ENCODE results near the gene SRPK2. TPM values are rescaled to one million over a fixed set of nuclear protein-coding genes. Genes with fewer than 3 reads are reported as not detected.

Gene SRPK2
- polyA plus RNA-seq, 1 donor, result 26.7 TPM

DNA sequence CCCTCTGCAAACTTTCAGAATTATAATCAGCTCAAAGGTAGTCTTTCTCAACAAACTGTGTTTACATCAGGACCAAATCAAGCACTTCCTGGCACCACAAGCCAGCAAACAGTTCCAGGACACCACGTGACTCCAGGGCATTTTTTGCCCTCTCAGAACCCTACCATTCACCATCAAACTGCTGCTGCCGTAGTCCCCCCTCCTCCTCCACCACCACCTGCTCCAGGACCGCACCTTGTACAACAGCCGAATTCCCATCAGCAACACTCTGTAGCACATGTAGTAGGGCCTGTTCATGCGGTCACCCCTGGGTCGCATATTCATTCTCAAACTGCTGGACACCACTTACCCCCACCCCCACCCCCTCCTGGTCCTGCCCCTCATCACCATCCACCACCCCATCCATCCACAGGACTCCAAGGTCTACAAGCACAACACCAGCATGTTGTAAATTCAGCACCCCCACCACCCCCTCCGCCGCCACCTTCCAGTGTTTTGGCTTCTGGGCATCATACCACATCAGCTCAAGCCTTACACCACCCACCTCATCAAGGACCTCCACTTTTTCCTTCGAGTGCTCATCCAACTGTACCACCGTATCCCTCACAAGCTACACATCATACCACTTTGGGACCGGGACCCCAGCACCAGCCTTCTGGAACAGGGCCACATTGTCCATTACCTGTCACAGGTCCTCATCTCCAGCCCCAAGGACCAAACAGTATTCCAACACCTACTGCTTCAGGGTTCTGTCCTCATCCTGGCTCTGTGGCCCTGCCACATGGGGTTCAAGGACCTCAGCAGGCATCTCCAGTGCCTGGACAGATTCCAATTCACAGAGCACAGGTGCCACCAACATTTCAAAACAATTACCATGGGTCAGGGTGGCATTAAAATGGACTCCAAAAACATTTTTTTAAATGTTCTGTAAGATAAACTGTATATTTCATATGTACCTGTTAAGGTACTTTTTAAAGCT, 276.0 kb downstream of the SRPK2 start:
- no CpG with 5 or more reads among the region's 11 CpGs for WGBS (ENCODE audit: insufficient coverage, low lambda C conversion rate)
- peaks cover 59% of the 10 kb centered on the region for H3K36me3 ChIP-seq (ENCODE audit: control insufficient read depth, insufficient read depth, low read length)
- H3K27ac ChIP-seq (ENCODE audit: low read length), result no peak overlapping the region
- H3K4me3 ChIP-seq (ENCODE audit: low read length), result no peak overlapping the region
- peak in 1 of 2 donors; percentile 6 for DNase-seq
- no peaks in the 10 kb centered on the region for H3K27me3 ChIP-seq (ENCODE audit: control insufficient read depth, insufficient read depth, low read length)
- H3K9me3 ChIP-seq (ENCODE audit: control insufficient read depth, low read depth, low read length), result no peaks in the 10 kb centered on the region
- no peaks in the 10 kb centered on the region for H3K4me1 ChIP-seq (ENCODE audit: control insufficient read depth, insufficient read depth, low read length)

- Histone ChIP-seq H3K9me3 (ENCODE audit: control insufficient read depth, low read depth, low read length) (no peaks in the 10 kb centered on the region), H3K36me3 (ENCODE audit: control insufficient read depth, insufficient read depth, low read length) (peaks cover 72% of the 10 kb centered on the region), H3K4me3 (ENCODE audit: low read length) (no peak overlapping the region), H3K27ac (ENCODE audit: low read length) (no peak overlapping the region), H3K27me3 (ENCODE audit: control insufficient read depth, insufficient read depth, low read length) (no peaks in the 10 kb centered on the region), H3K4me1 (ENCODE audit: control insufficient read depth, insufficient read depth, low read length) (no peaks in the 10 kb centered on the region)
- 100% methylated on average over 2 of the region's 9 CpGs for WGBS (ENCODE audit: insufficient coverage, low lambda C conversion rate)
- DNase-seq, result no peak
These were observed 281.3 kb downstream of the SRPK2 start for GRCh38 chr7:105107458-105107857.

- H3K27me3 ChIP-seq (ENCODE audit: control insufficient read depth, insufficient read depth, low read length), result no peaks in the 10 kb centered on the region
- WGBS (ENCODE audit: insufficient coverage, low lambda C conversion rate), result 83% methylated on average over 2 of the region's 6 CpGs
- no peak overlapping the region for H3K4me3 ChIP-seq (ENCODE audit: low read length)
- H3K27ac ChIP-seq (ENCODE audit: low read length), result no peak overlapping the region
- H3K36me3 ChIP-seq (ENCODE audit: control insufficient read depth, insufficient read depth, low read length), result peaks cover 66% of the 10 kb centered on the region
- H3K9me3 ChIP-seq (ENCODE audit: control insufficient read depth, low read depth, low read length), result no peaks in the 10 kb centered on the region
- DNase-seq, result no peak
- H3K4me1 ChIP-seq (ENCODE audit: control insufficient read depth, insufficient read depth, low read length), result no peaks in the 10 kb centered on the region
These were observed 282.2 kb downstream of the SRPK2 start for GRCh38 chr7:105106473-105106872.

GRCh38 chr7:105105579-105105978, 283.1 kb downstream of the SRPK2 start:
- H3K27me3 ChIP-seq (ENCODE audit: control insufficient read depth, insufficient read depth, low read length), result no peaks in the 10 kb centered on the region
- peaks cover 60% of the 10 kb centered on the region for H3K36me3 ChIP-seq (ENCODE audit: control insufficient read depth, insufficient read depth, low read length)
- no peaks in the 10 kb centered on the region for H3K4me1 ChIP-seq (ENCODE audit: control insufficient read depth, insufficient read depth, low read length)
- DNase-seq, result no peak
- H3K4me3 ChIP-seq (ENCODE audit: low read length), result no peak overlapping the region
- WGBS (ENCODE audit: insufficient coverage, low lambda C conversion rate), result 88% methylated on average over 1 of the region's 2 CpGs
- no peaks in the 10 kb centered on the region for H3K9me3 ChIP-seq (ENCODE audit: control insufficient read depth, low read depth, low read length)
- no peak overlapping the region for H3K27ac ChIP-seq (ENCODE audit: low read length)

GRCh38 chr7:105102557-105103352, 286.0 kb downstream of the SRPK2 start:
- 100% methylated on average over 3 of the region's 4 CpGs for WGBS (ENCODE audit: insufficient coverage, low lambda C conversion rate)
- H3K36me3 ChIP-seq (ENCODE audit: control insufficient read depth, insufficient read depth, low read length), result peaks cover 54% of the 10 kb centered on the region
- no peaks in the 10 kb centered on the region for H3K27me3 ChIP-seq (ENCODE audit: control insufficient read depth, insufficient read depth, low read length)
- H3K4me3 ChIP-seq (ENCODE audit: low read length), result no peak overlapping the region
- no peak overlapping the region for H3K27ac ChIP-seq (ENCODE audit: low read length)
- H3K9me3 ChIP-seq (ENCODE audit: control insufficient read depth, low read depth, low read length), result no peaks in the 10 kb centered on the region
- DNase-seq, result no peak
- H3K4me1 ChIP-seq (ENCODE audit: control insufficient read depth, insufficient read depth, low read length), result no peaks in the 10 kb centered on the region

DNA sequence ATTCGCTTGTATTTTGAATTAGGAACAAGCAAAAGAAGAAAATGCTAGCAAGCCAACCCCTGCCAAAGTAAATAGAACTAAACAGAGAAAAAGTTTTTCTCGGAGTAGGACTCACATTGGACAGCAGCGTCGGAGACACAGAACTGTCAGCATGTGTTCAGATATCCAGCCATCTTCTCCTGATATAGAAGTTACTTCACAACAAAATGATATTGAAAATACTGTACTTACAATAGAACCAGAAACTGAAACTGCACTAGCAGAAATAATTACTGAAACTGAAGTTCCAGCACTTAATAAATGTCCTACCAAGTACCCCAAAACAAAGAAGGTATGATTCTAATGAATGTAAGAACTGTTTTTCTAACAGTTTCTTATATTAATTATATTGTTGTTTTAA, 286.9 kb downstream of the SRPK2 start:
- Histone ChIP-seq H3K9me3 (ENCODE audit: control insufficient read depth, low read depth, low read length) (no peaks in the 10 kb centered on the region), H3K4me3 (ENCODE audit: low read length) (no peak overlapping the region), H3K27me3 (ENCODE audit: control insufficient read depth, insufficient read depth, low read length) (no peaks in the 10 kb centered on the region), H3K4me1 (ENCODE audit: control insufficient read depth, insufficient read depth, low read length) (no peaks in the 10 kb centered on the region), H3K36me3 (ENCODE audit: control insufficient read depth, insufficient read depth, low read length) (peaks cover 54% of the 10 kb centered on the region), H3K27ac (ENCODE audit: low read length) (no peak overlapping the region)
- WGBS (ENCODE audit: insufficient coverage, low lambda C conversion rate), result 86% methylated on average over 1 of the region's 4 CpGs
- no peak for DNase-seq

- no peak for DNase-seq
- no peak overlapping the region for H3K4me3 ChIP-seq (ENCODE audit: low read length)
- 100% methylated on average over 2 of the region's 2 CpGs for WGBS (ENCODE audit: insufficient coverage, low lambda C conversion rate)
- H3K4me1 ChIP-seq (ENCODE audit: control insufficient read depth, insufficient read depth, low read length), result no peaks in the 10 kb centered on the region
- H3K9me3 ChIP-seq (ENCODE audit: control insufficient read depth, low read depth, low read length), result no peaks in the 10 kb centered on the region
- H3K27ac ChIP-seq (ENCODE audit: low read length), result no peak overlapping the region
- peaks cover 50% of the 10 kb centered on the region for H3K36me3 ChIP-seq (ENCODE audit: control insufficient read depth, insufficient read depth, low read length)
- no peaks in the 10 kb centered on the region for H3K27me3 ChIP-seq (ENCODE audit: control insufficient read depth, insufficient read depth, low read length)
These were observed 289.7 kb downstream of the SRPK2 start for GRCh38 chr7:105098863-105099515.

DNA sequence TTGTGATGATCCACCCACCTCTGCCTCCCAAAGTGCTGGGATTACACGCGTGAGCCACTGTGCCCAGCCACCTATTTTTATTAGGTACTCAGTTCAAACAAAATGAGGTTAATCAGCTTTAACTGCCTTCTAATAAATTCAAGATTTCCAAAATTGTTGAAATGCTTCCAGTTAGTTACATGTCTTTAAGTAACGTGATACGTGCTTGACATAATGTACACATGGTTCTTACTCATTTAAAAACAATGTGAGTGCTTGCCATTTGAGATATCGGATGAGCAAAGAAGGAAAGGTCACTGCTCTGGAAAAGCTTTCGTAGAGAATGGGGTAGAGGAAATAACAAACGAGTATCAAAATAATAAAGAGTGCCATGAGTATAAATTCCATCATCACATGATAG, 291.1 kb downstream of the SRPK2 start:
- H3K36me3 ChIP-seq (ENCODE audit: control insufficient read depth, insufficient read depth, low read length), result peaks cover 50% of the 10 kb centered on the region
- 80% methylated on average over 3 of the region's 7 CpGs for WGBS (ENCODE audit: insufficient coverage, low lambda C conversion rate)
- no peaks in the 10 kb centered on the region for H3K27me3 ChIP-seq (ENCODE audit: control insufficient read depth, insufficient read depth, low read length)
- DNase-seq, result no peak
- no peak overlapping the region for H3K4me3 ChIP-seq (ENCODE audit: low read length)
- no peaks in the 10 kb centered on the region for H3K4me1 ChIP-seq (ENCODE audit: control insufficient read depth, insufficient read depth, low read length)
- H3K9me3 ChIP-seq (ENCODE audit: control insufficient read depth, low read depth, low read length), result no peaks in the 10 kb centered on the region
- H3K27ac ChIP-seq (ENCODE audit: low read length), result no peak overlapping the region

GRCh38 chr7:105096306-105096705, 292.4 kb downstream of the SRPK2 start:
- Histone ChIP-seq H3K4me3 (ENCODE audit: low read length) (no peak overlapping the region), H3K27ac (ENCODE audit: low read length) (no peak overlapping the region), H3K36me3 (ENCODE audit: control insufficient read depth, insufficient read depth, low read length) (peaks cover 53% of the 10 kb centered on the region), H3K9me3 (ENCODE audit: control insufficient read depth, low read depth, low read length) (no peaks in the 10 kb centered on the region), H3K27me3 (ENCODE audit: control insufficient read depth, insufficient read depth, low read length) (no peaks in the 10 kb centered on the region), H3K4me1 (ENCODE audit: control insufficient read depth, insufficient read depth, low read length) (no peaks in the 10 kb centered on the region)
- no CpG with 5 or more reads among the region's 3 CpGs for WGBS (ENCODE audit: insufficient coverage, low lambda C conversion rate)
- no peak for DNase-seq

- Histone ChIP-seq H3K9me3 (ENCODE audit: control insufficient read depth, low read depth, low read length) (no peaks in the 10 kb centered on the region), H3K27ac (ENCODE audit: low read length) (no peak overlapping the region), H3K4me3 (ENCODE audit: low read length) (no peak overlapping the region), H3K36me3 (ENCODE audit: control insufficient read depth, insufficient read depth, low read length) (peaks cover 57% of the 10 kb centered on the region), H3K27me3 (ENCODE audit: control insufficient read depth, insufficient read depth, low read length) (no peaks in the 10 kb centered on the region), H3K4me1 (ENCODE audit: control insufficient read depth, insufficient read depth, low read length) (no peaks in the 10 kb centered on the region)
- DNase-seq, result no peak
These were observed 293.8 kb downstream of the SRPK2 start for GRCh38 chr7:105094966-105095365.
